GM19328 (cell line): ENCODE data around the gene C16orf95.

Experiments
- ATAC-seq: cut with Tn5 transposase; IDR thresholded peaks from one replicate; pipeline ENCODE4 v1.9.1; 2021; ENCODE audit warnings: mild to moderate bottlenecking, moderate library complexity; ENCODE audit not compliant: unreplicated experiment

C16orf95 gene

GRCh38 chr16:87333581-87334331 lies 16.6 kb upstream of the C16orf95 start:
- ATAC-seq: no peak

DNA sequence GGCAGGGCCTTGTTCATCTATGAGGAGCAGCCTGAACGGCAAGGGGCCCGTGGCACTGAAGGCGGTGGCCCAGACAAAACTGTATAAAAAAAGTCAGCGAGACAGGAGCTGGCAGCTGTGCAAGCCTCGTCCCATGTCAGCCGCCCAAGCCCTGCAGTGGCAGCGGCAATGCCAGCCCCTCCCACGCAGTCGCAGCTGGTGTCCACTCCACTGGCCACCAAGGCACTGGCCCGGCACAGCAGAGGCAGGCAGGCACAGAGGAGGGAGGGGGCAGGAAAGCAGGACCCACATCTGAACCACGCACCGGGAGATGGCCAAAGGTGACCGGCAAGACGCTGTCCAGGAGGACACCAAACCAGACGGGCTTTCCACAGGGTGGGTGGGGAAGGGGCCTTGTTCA lies 15.9 kb upstream of the C16orf95 start:
- ATAC-seq: no peak

DNA sequence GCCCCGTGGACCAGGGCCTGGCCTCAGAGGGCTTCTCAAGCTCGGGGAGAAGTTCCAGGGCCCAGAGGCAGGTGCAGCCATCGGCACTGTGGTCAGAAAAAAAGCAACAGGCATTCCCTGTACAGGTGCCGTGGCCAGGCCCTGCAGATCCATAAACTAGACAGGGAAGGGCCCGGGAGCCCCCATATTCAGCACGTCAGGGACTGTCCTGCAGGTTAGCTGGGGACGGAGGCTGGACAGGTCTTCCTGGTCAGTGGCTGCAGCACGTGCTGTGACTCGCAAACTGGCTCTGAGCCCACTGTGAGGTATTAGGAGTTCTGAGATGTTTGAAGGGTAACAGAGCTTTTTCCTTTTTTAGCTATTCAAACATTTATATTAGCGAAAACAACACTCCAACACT lies 15.0 kb upstream of the C16orf95 start:
- ATAC-seq: no peak

DNA sequence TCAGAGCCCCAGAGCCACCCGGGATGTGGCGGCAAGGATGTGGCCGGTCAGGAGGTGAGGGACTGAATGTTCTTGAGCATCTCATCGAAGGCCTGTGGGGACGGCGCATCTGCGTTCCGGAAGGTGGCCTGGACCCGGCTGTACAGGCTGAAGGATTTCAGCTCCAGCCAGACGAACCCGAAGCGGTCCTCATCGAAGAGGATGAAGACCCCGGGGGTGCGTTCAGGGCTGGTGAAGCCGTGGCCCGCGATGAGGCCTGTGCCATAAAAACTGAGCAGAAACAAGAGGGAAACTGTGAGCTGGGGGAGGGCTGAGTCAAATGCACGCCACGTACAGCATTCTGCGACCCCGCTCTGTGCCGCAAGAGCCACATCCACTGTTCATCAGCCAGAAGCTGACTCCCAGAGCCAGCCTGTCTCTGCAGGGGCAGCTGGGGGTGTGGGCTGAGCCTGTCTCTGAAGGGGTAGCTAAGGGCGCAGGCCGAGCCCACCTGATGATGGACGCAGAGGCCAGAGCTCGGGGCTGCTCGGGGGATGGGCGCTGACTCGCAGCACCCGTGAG lies 14.1 kb upstream of the C16orf95 start:
- ATAC-seq: no peak

DNA sequence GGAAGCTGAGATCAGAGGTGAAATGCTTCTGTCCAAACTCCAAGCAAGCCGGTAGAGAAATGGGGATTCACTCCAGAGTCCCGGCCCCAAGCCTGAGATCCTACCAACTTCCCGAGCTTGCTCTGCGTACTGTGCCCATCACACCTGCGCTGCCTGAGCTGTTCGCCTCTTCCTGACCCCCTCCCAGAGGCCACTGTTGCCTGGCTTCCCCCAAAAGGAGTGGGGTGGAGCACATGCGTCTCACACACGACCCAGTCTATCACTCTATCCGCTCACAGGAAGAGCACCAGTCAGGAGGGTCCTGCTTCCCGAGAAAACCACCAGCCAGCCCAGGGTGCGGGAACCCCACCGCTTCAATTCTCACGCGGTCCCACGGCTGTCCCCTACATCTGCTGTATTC lies 13.5 kb upstream of the C16orf95 start:
- ATAC-seq: no peak

DNA sequence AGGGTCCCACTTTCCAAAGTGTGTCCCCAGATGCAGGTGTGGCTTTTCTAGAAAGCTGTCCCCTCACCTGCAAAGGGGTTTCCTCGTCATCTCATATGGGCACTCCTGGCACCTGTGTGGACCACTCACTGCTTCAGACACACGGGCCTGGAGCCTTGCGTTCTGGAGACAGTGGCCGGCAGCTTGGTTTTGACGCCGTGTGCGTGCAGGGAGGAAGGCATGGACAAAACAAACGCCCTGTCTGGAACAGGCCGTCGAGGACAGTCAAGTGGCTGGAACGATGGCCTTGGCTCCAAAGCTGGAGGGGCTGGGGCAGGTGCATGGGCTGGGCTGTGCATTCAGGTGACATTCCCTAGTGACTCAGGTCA lies 13.0 kb upstream of the C16orf95 start:
- no peak for ATAC-seq

DNA sequence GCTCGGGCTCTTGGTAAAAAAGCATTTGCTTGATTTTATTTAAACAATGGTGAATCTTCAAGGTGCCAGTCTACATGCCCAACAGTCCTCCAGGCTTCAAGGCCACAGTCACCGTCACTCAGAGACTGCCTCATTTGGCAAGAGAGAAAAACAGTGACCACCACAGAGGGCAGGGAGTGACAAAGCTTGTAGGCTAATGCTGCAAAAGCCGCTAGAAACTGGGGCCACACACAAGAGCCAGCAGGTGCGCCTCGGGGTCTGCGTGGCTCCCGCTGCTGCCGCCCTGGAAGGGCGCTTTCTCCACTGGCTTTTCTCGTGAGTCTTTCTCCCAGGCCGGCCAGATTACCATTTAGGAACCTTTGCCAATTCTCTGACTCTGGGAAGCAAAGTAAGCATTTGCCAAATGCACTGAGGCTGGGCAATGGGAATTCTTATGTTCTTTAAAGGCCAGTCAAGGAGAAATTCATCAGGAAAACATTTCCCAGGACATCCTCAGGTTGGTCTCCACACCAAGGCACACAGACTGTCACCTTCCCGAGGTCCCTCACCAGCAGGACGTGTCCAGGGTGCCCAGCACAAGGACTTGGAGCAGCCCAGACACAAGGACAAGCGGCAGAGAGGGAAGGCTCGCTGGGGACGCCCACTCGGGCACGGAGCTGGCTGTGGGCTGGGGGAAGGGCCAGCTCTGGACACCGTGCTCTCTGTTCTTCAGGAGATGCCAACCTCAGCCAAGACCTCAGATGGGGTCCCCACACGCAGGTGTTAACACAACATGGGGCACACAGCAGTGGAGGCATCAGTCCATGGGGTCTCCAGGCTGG lies 12.5 kb upstream of the C16orf95 start:
- ATAC-seq: no peak

DNA sequence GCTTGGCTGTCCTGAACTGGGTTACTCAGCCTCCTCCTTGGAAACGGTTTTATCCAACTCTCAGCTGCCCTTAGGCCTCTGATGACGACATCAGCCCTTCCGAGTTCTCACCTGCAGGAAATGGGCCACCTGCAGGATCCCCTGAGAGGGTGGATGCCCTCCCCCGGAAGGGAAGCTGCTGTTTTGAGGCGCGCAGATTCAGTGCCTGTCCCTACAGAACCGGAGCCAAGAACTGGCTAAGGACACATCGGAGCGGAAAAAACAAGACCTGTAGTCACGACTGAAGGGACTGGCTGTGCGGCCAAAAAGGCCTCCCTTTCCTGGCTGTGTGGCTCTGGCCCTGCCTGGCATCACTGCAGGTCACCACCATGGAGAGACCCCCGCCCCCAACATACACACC lies 11.7 kb upstream of the C16orf95 start:
- no peak for ATAC-seq

DNA sequence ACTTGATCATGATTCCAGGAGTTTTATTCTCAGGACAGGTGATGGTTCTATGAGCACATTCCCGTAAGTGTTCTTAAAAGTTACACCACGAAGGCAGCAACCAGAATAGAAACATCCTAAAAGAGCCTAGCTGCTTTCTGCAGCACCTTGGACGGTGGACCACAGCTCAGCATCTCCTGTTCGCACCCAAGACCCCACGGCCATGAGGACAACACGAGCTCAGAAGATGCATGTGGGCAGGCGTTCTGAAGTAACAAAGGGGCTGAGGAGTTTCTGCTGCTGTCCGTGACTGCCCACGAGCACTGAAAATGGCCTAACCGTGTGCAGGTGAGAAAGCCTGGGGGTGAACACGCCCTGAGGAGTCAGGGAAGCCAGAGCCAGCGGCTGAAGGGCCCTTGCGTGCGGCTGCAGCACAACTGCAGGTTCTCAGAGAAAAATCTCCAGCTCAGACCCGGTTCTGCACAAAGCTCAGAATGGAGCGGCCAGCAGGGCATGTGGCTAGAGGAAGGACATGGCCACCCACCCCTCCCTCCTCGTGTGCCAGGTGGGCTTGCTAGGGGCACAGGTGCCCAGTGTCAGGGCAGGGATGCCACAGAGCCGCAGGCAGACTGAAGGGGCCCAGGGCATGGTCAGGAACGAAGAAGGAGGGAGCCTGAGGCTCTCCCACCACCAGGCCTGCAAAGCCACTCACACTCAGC lies 10.8 kb upstream of the C16orf95 start:
- ATAC-seq: no peak

DNA sequence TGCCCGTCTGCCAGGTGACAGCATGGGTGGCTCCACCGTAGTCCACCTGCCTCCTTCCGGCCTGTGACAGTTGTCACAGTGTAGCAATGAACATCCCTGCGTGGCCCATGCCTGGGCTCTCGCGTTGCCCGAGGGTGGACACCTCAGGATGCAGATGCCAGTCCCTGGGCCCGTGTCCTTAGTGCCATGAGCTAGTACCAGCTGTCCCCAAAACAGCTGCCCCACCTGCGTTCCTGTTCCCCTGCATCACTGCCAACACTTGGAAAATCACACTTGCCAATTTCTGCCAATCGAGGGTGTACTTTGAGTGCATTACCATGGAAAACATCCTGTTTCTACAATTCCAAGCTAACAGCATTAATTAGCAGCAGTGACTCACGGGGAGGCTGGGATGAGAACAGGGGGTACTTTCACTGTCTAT lies 9.0 kb upstream of the C16orf95 start:
- no peak for ATAC-seq

GRCh38 chr16:87325423-87325858 lies 8.2 kb upstream of the C16orf95 start:
- no peak for ATAC-seq

DNA sequence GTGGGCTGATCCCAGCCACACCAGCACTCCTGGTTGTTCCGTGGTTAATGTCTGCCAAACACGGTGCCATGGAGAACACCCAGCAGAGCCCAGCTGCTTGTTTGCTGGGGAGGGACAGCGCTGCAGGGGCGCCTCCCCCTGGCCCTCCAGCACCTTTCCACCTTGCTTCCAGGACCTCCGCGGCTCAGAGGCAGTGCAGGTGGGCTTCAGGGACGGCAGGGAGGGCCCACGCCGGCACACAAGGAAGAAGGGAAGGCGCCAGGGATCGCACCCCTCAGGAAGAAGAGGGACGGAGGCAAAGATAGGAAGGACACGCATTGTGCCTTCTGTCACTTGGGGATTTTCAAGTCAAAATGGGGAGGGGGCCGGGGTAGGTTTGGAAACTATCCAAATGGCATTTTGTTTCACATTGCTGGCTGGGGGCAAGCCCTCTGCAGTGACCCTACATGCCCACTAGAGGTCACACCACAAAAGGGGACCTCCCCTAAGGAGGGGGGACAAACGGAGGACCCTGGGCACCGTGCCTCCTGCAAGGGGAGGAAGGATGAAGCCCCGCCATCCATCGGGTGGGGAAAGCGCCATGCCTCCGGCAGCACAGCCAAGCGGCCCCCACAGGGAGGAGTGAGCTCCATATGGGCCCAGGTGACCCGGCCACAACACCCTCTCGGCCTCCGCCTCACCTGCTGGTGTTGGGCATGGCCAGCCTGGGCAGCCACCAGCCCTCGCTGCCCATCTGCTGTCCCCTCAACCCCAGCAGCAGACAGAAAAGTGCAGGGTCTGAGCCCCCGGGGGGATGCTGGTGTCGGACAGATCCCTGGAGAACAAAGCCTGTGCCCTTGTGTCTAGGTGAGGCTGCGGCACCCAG lies 7.5 kb upstream of the C16orf95 start:
- ATAC-seq: no peak

DNA sequence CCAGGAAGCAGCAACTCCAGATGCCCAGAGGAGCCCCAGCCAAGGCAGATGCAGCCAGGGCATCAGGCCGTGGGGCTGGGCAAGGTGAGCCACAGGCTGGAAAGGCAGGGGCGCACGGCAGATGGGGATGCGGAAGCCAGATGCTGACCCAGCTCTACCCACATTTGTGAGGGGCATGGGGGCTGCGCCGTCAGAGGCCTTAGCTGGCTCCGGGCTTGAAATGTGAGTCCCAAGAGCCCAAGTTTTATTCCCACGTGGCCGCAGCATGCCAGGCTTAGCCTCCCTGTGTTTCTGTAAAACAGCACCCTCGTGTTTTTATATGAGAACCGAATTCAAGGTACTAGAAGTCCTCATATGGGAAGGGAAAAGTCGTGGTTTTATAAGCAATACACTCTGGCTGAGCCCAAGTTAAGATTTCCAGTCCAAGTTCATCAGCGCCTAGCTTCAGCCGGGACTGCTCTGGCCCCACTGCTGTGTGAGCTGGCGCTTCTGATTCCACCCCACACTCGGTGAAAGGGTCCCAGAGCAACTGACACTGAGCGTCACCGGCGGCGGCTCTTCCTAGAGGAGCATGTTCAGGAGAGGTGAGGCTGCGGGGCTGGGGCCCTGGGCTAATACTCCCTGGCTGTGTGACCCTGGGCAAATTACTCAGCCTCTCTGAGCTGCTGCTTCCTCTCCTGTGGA lies 6.7 kb upstream of the C16orf95 start:
- no peak for ATAC-seq

DNA sequence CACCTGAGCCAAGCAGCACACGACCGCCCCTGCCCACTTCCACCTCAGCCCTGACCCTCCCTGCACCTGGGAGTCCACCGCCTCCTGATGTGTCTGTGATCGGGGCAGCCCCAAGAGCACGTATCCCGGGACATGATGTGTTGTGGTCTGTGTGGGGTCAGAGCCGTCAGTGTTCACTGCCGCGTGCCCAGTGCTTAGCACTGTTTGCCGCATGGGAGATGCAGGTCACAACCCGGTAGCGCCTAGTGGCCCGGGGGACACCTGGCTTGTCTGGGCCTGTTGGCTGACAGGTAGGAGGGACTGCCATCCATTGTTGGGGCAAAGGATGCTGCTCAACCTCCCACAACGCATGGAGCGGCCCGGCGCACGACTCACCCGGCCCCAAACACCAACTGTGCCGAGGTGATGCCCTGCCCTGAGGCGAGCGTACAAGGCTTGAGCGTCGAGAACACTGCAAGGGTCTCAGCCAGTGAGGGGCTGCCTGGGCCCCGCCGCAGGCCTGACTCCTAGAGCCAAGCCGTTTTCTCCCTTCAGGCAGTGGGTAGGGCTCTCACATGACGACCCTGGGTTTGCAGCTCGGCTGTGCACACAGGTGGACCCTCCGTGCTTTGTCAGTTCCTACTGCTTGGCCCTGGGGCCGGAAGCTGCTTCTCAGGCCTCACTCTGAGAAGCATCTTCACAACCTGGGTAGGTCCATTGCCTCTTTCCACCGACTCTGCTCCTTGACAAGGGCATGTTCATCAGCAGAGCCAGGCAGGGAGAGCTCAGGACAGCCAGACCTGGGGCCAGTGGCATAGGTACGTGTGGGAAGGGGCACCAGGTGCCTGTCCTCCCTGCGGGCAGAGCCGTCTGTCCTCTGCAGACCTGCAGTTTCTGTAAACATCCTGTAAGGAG lies 5.9 kb upstream of the C16orf95 start:
- ATAC-seq: no peak

DNA sequence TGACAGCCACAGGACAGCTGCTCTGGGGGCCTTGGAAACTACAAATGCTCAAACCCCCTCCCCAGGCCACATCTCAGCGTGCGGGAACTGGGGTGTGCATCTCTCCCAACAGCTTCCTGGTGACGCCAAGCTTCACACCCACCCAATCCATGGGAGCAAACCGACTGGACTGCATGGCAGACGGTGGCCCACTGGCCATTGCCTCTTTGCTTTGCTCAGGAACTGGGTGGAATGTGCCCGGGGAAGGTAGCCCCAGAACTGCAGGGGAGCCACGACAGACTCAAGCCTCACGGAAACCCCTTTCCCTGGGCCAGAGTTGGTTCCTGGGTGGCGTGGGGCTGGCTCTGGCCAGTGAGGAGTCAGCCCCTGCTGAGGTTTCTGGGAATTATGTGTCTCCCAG lies 5.2 kb upstream of the C16orf95 start:
- no peak for ATAC-seq

DNA sequence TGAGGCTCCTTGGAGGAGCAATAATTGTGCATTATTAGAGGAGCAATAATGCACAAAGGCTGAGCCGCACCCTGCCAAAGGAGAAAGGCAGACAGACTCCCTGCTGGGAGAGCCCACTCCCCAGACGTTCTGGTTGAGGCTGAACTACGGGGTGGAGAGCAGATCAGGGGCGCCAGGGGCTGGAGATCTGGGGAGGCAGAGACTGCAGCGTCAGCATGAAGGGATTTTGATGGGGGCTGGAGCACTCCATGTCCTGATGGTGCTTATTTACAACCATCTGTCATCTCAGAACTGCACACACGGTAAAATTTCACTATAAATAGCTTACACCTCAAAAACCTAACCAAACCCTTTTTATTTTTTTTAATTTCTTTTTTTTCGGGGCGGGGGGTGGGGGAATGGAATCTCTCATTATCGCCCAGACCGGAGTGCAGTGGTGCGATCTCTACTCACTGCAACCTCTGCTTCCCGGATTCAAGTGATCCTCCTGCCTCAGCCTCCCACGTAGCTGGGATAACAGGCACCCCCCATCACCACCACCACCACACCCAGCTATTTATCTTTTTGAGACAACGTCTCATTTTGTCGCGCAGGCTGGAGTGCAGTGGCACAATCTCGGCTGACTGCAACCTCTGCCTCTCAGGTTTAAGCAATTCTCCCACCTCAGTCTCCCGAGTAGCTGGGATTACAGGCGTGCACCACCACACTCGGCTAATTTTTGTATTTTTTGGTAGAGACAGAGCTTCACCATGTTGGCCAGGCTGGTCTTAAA lies 4.3 kb upstream of the C16orf95 start:
- ATAC-seq: no peak

GRCh38 chr16:87320510-87321227 lies 3.5 kb upstream of the C16orf95 start:
- ATAC-seq: no peak
